Motor neuron (in vitro differentiated cells): ENCODE measurements around the gene DGUOK. TPM values are rescaled to one million over a fixed set of nuclear protein-coding genes. Genes with fewer than 3 reads are reported as not detected.

Source experiments
- ATAC-seq, 8 experiments: fragments of 200-7000 bp; cut with Tn5 transposase; replicated peaks in 6 of 8; 2 replicates each; pipeline ENCODE4 v1.8.0; 2021; ENCODE audit warnings: mild to moderate bottlenecking in 8 of 8, moderate library complexity in 8 of 8
- H3K27ac ChIP-seq, 2 donors: fragments of 250-450 bp; sonication (Bioruptor Pico); 2 replicates each; pipeline ENCODE4 v1.9.0; 2021; ENCODE audit warnings: antibody characterized with exemption in 2 of 2, mild to moderate bottlenecking in 2 of 2, moderate library complexity in 1 of 2
- H3K4me1 ChIP-seq, 2 donors: fragments of 250-450 bp; sonication (Bioruptor Pico); replicated peaks in 1 of 2; 2 replicates each; pipeline ENCODE4 v1.6.1; 2021; ENCODE audit warnings: antibody characterized with exemption in 2 of 2, mild to moderate bottlenecking in 2 of 2, moderate library complexity in 1 of 2
- H3K4me3 ChIP-seq, 5 donors: fragments of 250-450 bp; sonication (Bioruptor Pico); 2 replicates each; pipeline ENCODE4 v1.9.0; 2021; ENCODE audit warnings: antibody characterized with exemption in 5 of 5, mild to moderate bottlenecking in 5 of 5, moderate library complexity in 4 of 5
- WGBS, 10 experiments: fragments of 450-650 bp; shearing (Covaris generic); methylation state at CpG; one replicate each; pipeline ENCODE4 v1.0.0; 2022; 5-methylcytosine and 5-hydroxymethylcytosine counted together
- in situ Hi-C, 9 experiments: fragments of 400-800 bp; cut with MboI; loops; one replicate each; pipeline ENCODE4 v1.15.0; 2021; ENCODE audit warnings: low sequenced_read_pairs in 9 of 9, low pct_unique_long_range_greater_than_20kb in 2 of 9; ENCODE audit not compliant: unreplicated experiment in 9 of 9
- total RNA-seq, 8 experiments: library from RNA; unstranded; fragments of 300-600 nt; gene quantifications; 2 replicates each; pipeline versions ENCODE4 v1.2.3 to v1.2.4, GENCODE V29; 2022

Gene DGUOK
- total RNA-seq, 8 experiments from 2014 or later, result 73.0 to 130 (median 109) TPM

- WGBS, 10 experiments, result 34 to 100% (median 87%) methylated on average over 1 to 9 of the region's 12 CpGs; no CpG with 5 or more reads in 2 of the 10 experiments
- in situ Hi-C loops, result loop anchor here in 1 of 9 experiments (25.0 kb wide), 1 partner anchor 115 kb away; the partner anchor contains the start of gene STAMBP
- Histone ChIP-seq H3K4me1 (no peaks in the 10 kb centered on the region), H3K27ac (no peak overlapping the region), H3K4me3 (no peak overlapping the region)
- ATAC-seq, result peak in 1 of 8 experiments; percentile 37
Measured at GRCh38 chr2:73952499-73953446, 26.1 kb downstream of the DGUOK start.

GRCh38 chr2:73956218-73956865, 29.7 kb downstream of the DGUOK start:
- H3K27ac ChIP-seq, result no peak overlapping the region
- H3K4me1 ChIP-seq, result no peaks in the 10 kb centered on the region
- ATAC-seq, result peak in 1 of 8 experiments; percentile 63
- 79 to 96% (median 90%) methylated on average over 1 to 4 of the region's 5 CpGs; no CpG with 5 or more reads in 3 of the 10 experiments for WGBS, 10 experiments
- in situ Hi-C loops, result loop anchor here in 1 of 9 experiments (25.0 kb wide), 1 partner anchor 119 kb away; the partner anchor contains the start of gene STAMBP
- H3K4me3 ChIP-seq, result no peak overlapping the region

- no peak overlapping the region for H3K4me3 ChIP-seq
- H3K4me1 ChIP-seq, result no peaks in the 10 kb centered on the region
- ATAC-seq, result no peak
- in situ Hi-C loops, result loop anchor here in 1 of 9 experiments (25.0 kb wide), 1 partner anchor 124 kb away; the partner anchor contains the start of gene STAMBP
- no peak overlapping the region for H3K27ac ChIP-seq
- 80 to 100% (median 93%) methylated on average over 1 to 4 of the region's 4 CpGs; no CpG with 5 or more reads in 1 of the 10 experiments for WGBS, 10 experiments
Measured at GRCh38 chr2:73961274-73961673, 34.6 kb downstream of the DGUOK start.

- in situ Hi-C loops, result loop anchor here in 1 of 9 experiments (25.0 kb wide), 1 partner anchor 125 kb away; the partner anchor contains the start of gene STAMBP
- H3K4me1 ChIP-seq, result no peaks in the 10 kb centered on the region
- no peak overlapping the region for H3K27ac ChIP-seq
- H3K4me3 ChIP-seq, result no peak overlapping the region
- WGBS, 10 experiments, result 65 to 94% (median 88%) methylated on average over 3 to 10 of the region's 12 CpGs
- peak in 1 of 8 experiments; percentile 22 for ATAC-seq
Measured at GRCh38 chr2:73961823-73962615, 35.3 kb downstream of the DGUOK start.

- ATAC-seq, result no peak
- Histone ChIP-seq H3K27ac (no peak overlapping the region), H3K4me1 (no peaks in the 10 kb centered on the region), H3K4me3 (no peak overlapping the region)
- in situ Hi-C loops, result loop anchor here in 1 of 9 experiments (25.0 kb wide), 1 partner anchor 125 kb away; the partner anchor contains the start of gene STAMBP
- WGBS, 10 experiments, result 0 to 90% (median 70%) methylated on average over 2 to 4 of the region's 5 CpGs; no CpG with 5 or more reads in 1 of the 10 experiments
Measured at GRCh38 chr2:73962798-73963197, 36.1 kb downstream of the DGUOK start.

GRCh38 chr2:73963385-73964120, 36.9 kb downstream of the DGUOK start:
- ATAC-seq, result no peak
- H3K4me3 ChIP-seq, result no peak overlapping the region
- no peak overlapping the region for H3K27ac ChIP-seq
- in situ Hi-C loops, result loop anchor here in 1 of 9 experiments (25.0 kb wide), 1 partner anchor 126 kb away; the partner anchor contains the start of gene STAMBP
- no peaks in the 10 kb centered on the region for H3K4me1 ChIP-seq
- WGBS, 10 experiments, result 73 to 100% (median 97%) methylated on average over 1 to 12 of the region's 13 CpGs

- WGBS, 10 experiments, result 80% methylated on average over 1 of the region's 2 CpGs; no CpG with 5 or more reads in 9 of the 10 experiments
- in situ Hi-C loops, result loop anchor here in 1 of 9 experiments (25.0 kb wide), 1 partner anchor 127 kb away; the partner anchor contains the start of gene STAMBP
Measured at GRCh38 chr2:73964223-73964622, 37.5 kb downstream of the DGUOK start.

GRCh38 chr2:73965053-73965452, 38.4 kb downstream of the DGUOK start:
- no peak overlapping the region for H3K4me3 ChIP-seq
- no peak for ATAC-seq
- WGBS, 10 experiments, result 50 to 100% (median 88%) methylated on average over 1 to 3 of the region's 3 CpGs; no CpG with 5 or more reads in 2 of the 10 experiments
- H3K4me1 ChIP-seq, result no peaks in the 10 kb centered on the region
- in situ Hi-C loops, result loop anchor here in 1 of 9 experiments (25.0 kb wide), 1 partner anchor 128 kb away; the partner anchor contains the start of gene STAMBP
- H3K27ac ChIP-seq, result no peak overlapping the region

More at GRCh38 chr2:73964223-73964622, 37.5 kb downstream of the DGUOK start:
- H3K27ac ChIP-seq, result no peak overlapping the region
- H3K4me1 ChIP-seq, result no peaks in the 10 kb centered on the region
- no peak for ATAC-seq
- no peak overlapping the region for H3K4me3 ChIP-seq

- in situ Hi-C loops, result loop anchor here in 1 of 9 experiments (25.0 kb wide), 1 partner anchor 131 kb away; the partner anchor contains the start of gene STAMBP
Measured at GRCh38 chr2:73968357-73968937, 41.8 kb downstream of the DGUOK start.

GRCh38 chr2:73969356-73969755, 42.7 kb downstream of the DGUOK start:
- ATAC-seq, result peak in 1 of 8 experiments; percentile 38
- in situ Hi-C loops, result loop anchor here in 1 of 9 experiments (25.0 kb wide), 1 partner anchor 132 kb away; the partner anchor contains the start of gene STAMBP
- WGBS, 10 experiments, result 17 to 100% (median 80%) methylated on average over 1 to 4 of the region's 4 CpGs; no CpG with 5 or more reads in 2 of the 10 experiments
- H3K27ac ChIP-seq, result no peak overlapping the region
- peaks cover 0 to 7% of the 10 kb centered on the region in 2 donors for H3K4me1 ChIP-seq
- H3K4me3 ChIP-seq, result no peak overlapping the region

More at GRCh38 chr2:73968357-73968937, 41.8 kb downstream of the DGUOK start:
- ATAC-seq, result no peak
- H3K4me1 ChIP-seq, result peaks cover 0 to 7% of the 10 kb centered on the region in 2 donors
- WGBS, 10 experiments, result 27 to 91% (median 71%) methylated on average over 2 to 6 of the region's 8 CpGs; no CpG with 5 or more reads in 3 of the 10 experiments
- H3K27ac ChIP-seq, result no peak overlapping the region
- H3K4me3 ChIP-seq, result no peak overlapping the region
